ENCODE measurements around the gene EPB41L4A.

Gene EPB41L4A

GRCh38 chr5:112386766-112387165 is 32.3 kb downstream of the EPB41L4A start:
- DNase-seq (ENCODE audit: low read depth): no peak
- H3K4me3 ChIP-seq (ENCODE audit: low read depth, low read length): no peak overlapping the region
- in situ Hi-C loops (cut with HindIII; ENCODE audit: low sequenced_read_pairs): no loop called here
- no peak for TF ChIP-seq CTCF (IDR thresholded peaks at IDR 0.05; ENCODE audit: low read depth, low read length, missing control alignments)

GRCh38 chr5:112385969-112386368 is 33.1 kb downstream of the EPB41L4A start:
- no peak overlapping the region for H3K4me3 ChIP-seq (ENCODE audit: low read depth, low read length)
- no peak for TF ChIP-seq CTCF (IDR thresholded peaks at IDR 0.05; ENCODE audit: low read depth, low read length, missing control alignments)
- no peak for DNase-seq (ENCODE audit: low read depth)
- in situ Hi-C loops (cut with HindIII; ENCODE audit: low sequenced_read_pairs): no loop called here

GRCh38 chr5:112385566-112385965 is 33.5 kb downstream of the EPB41L4A start:
- in situ Hi-C loops (cut with HindIII; ENCODE audit: low sequenced_read_pairs): no loop called here
- no peak for TF ChIP-seq CTCF (IDR thresholded peaks at IDR 0.05; ENCODE audit: low read depth, low read length, missing control alignments)
- DNase-seq (ENCODE audit: low read depth): no peak
- H3K4me3 ChIP-seq (ENCODE audit: low read depth, low read length): no peak overlapping the region

- DNase-seq (ENCODE audit: low read depth): no peak
- H3K4me3 ChIP-seq (ENCODE audit: low read depth, low read length): no peak overlapping the region
- no peak for TF ChIP-seq CTCF (IDR thresholded peaks at IDR 0.05; ENCODE audit: low read depth, low read length, missing control alignments)
- in situ Hi-C loops (cut with HindIII; ENCODE audit: low sequenced_read_pairs): no loop called here
Observed at GRCh38 chr5:112384523-112384922, 34.6 kb downstream of the EPB41L4A start.

- no peak overlapping the region for H3K4me3 ChIP-seq (ENCODE audit: low read depth, low read length)
- no peak for DNase-seq (ENCODE audit: low read depth)
- TF ChIP-seq CTCF (IDR thresholded peaks at IDR 0.05; ENCODE audit: low read depth, low read length, missing control alignments): no peak
- in situ Hi-C loops (cut with HindIII; ENCODE audit: low sequenced_read_pairs): no loop called here
Observed at GRCh38 chr5:112382886-112383285, 36.2 kb downstream of the EPB41L4A start.

GRCh38 chr5:112381521-112381920 is 37.6 kb downstream of the EPB41L4A start:
- in situ Hi-C loops (cut with HindIII; ENCODE audit: low sequenced_read_pairs): no loop called here
- no peak overlapping the region for H3K4me3 ChIP-seq (ENCODE audit: low read depth, low read length)
- no peak for TF ChIP-seq CTCF (IDR thresholded peaks at IDR 0.05; ENCODE audit: low read depth, low read length, missing control alignments)

More at GRCh38 chr5:112381521-112381920, 37.6 kb downstream of the EPB41L4A start:
- no peak for DNase-seq (ENCODE audit: low read depth)

Measured in astrocyte of the cerebellum (primary cell).